Measurements from ENCODE around the gene RUNX3. TPM values are rescaled to one million over a fixed set of nuclear protein-coding genes. Genes with fewer than 3 reads are reported as not detected.
"Not testable (repeated sequence)": the region's sequence is repeated elsewhere in the genome, so short reads cannot be mapped to it uniquely, and the experiment has no call there.

RUNX3 gene
- total RNA-seq, result 0.22 TPM
- 1 to 10 TPM in 1 of 8 donors, under 1 TPM in 7; 0.29 to 4.5 (median 0.51) TPM for polyA plus RNA-seq (ENCODE audit: insufficient read depth in 1 of 8, insufficient read length in 8 of 8, low replicate concordance in 1 of 8)
- long read RNA-seq, donor 1, result 0 reads
- long read RNA-seq, donor 2, result 0 reads
- long read RNA-seq, donor 3, result 0 reads
- long read RNA-seq, donor 4, partial matches to known transcripts, result 0 of 1 reads
- long read RNA-seq, donor 4, other reads (novel, unspliced or antisense), result 0 of 1 reads
- long read RNA-seq, donor 5, result 0 reads
- long read RNA-seq, donor 6, result 0 reads
- long read RNA-seq, donor 7, result 0 reads
- long read RNA-seq, donor 8, result 0 reads
- long read RNA-seq, donor 9, result 0 reads
- long read RNA-seq, donor 10, result 0 reads
- long read RNA-seq, donor 11, result 0 reads

GRCh38 chr1:24930260-24931145 is at the start of gene RUNX3:
Gene RUNX3 (minus strand): TSS chr1:24930276. CDS start chr1:24929868, 408 bp downstream.
- DNase-seq, result peak; percentile 59
- H3K27ac ChIP-seq (ENCODE audit: low read length), result peak within 1 kb of the TSS; percentile 13
- H3K9me3 ChIP-seq (replicated peaks; ENCODE audit: control insufficient read depth, low read depth, low read length), result no peaks in the 10 kb centered on the region
- peak within 1 kb of the TSS; percentile 30 for H3K4me3 ChIP-seq (ENCODE audit: low read length)
- WGBS (ENCODE audit: insufficient coverage), result 4% methylated on average over 84 of the region's 88 CpGs
- H3K27me3 ChIP-seq (ENCODE audit: control insufficient read depth, insufficient read depth, low read length), result peaks cover 94% of the 10 kb centered on the region
- H3K4me1 ChIP-seq (ENCODE audit: control insufficient read depth, insufficient read depth, low read length), result peaks cover 29% of the 10 kb centered on the region
- no peaks in the 10 kb centered on the region for H3K36me3 ChIP-seq (ENCODE audit: control insufficient read depth, insufficient read depth, low read length)

GRCh38 chr1:24979232-24979631 is 49.2 kb upstream of the RUNX3 start:
- not testable (repeated sequence) for H3K4me3 ChIP-seq (ENCODE audit: low read length); H3K4me1 ChIP-seq (ENCODE audit: control insufficient read depth, insufficient read depth, low read length); H3K27me3 ChIP-seq (ENCODE audit: control insufficient read depth, insufficient read depth, low read length); H3K27ac ChIP-seq (ENCODE audit: low read length); H3K36me3 ChIP-seq (ENCODE audit: control insufficient read depth, insufficient read depth, low read length); DNase-seq
- 77% methylated on average over 2 of the region's 4 CpGs for WGBS (ENCODE audit: insufficient coverage)
- peaks cover 19% of the 10 kb centered on the region for H3K9me3 ChIP-seq (replicated peaks; ENCODE audit: control insufficient read depth, low read depth, low read length)

- peaks cover 4% of the 10 kb centered on the region for H3K27me3 ChIP-seq (ENCODE audit: control insufficient read depth, insufficient read depth, low read length)
- DNase-seq, result no peak
These were observed 48.4 kb upstream of the RUNX3 start for GRCh38 chr1:24978383-24979032.

DNA sequence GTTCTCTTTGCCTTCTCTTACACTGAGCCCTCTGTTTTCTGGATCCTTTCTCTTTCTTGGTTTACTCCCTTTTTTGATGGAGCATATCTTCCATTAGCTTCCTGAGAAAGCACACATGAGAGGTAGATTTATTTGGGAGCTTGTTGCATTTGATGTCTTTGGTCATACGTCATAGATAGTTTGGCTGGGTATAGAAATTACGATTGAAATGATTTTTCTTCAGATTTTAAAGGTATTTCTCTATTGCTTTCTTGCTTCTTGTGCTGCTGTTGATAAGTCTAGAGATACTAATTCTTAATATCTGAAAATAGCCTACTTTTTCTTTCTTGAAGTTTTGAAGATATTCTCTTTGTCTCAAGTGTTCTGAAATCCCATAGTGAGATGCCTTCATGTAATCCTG is 45.3 kb upstream of the RUNX3 start:
- Histone ChIP-seq H3K4me1 (ENCODE audit: control insufficient read depth, insufficient read depth, low read length) (peaks cover 4% of the 10 kb centered on the region), H3K36me3 (ENCODE audit: control insufficient read depth, insufficient read depth, low read length) (no peaks in the 10 kb centered on the region), H3K27me3 (ENCODE audit: control insufficient read depth, insufficient read depth, low read length) (peaks cover 11% of the 10 kb centered on the region), H3K27ac (ENCODE audit: low read length) (no peak overlapping the region), H3K4me3 (ENCODE audit: low read length) (no peak overlapping the region), H3K9me3 (replicated peaks; ENCODE audit: control insufficient read depth, low read depth, low read length) (peaks cover 19% of the 10 kb centered on the region)
- DNase-seq, result no peak
- no CpG with 5 or more reads among the region's 2 CpGs for WGBS (ENCODE audit: insufficient coverage)

More at GRCh38 chr1:24978383-24979032, 48.4 kb upstream of the RUNX3 start:
- no peaks in the 10 kb centered on the region for H3K4me1 ChIP-seq (ENCODE audit: control insufficient read depth, insufficient read depth, low read length)
- H3K9me3 ChIP-seq (replicated peaks; ENCODE audit: control insufficient read depth, low read depth, low read length), result peaks cover 19% of the 10 kb centered on the region
- no peak overlapping the region for H3K27ac ChIP-seq (ENCODE audit: low read length)
- H3K36me3 ChIP-seq (ENCODE audit: control insufficient read depth, insufficient read depth, low read length), result no peaks in the 10 kb centered on the region
- 63% methylated on average over 8 of the region's 9 CpGs for WGBS (ENCODE audit: insufficient coverage)
- H3K4me3 ChIP-seq (ENCODE audit: low read length), result no peak overlapping the region

DNA sequence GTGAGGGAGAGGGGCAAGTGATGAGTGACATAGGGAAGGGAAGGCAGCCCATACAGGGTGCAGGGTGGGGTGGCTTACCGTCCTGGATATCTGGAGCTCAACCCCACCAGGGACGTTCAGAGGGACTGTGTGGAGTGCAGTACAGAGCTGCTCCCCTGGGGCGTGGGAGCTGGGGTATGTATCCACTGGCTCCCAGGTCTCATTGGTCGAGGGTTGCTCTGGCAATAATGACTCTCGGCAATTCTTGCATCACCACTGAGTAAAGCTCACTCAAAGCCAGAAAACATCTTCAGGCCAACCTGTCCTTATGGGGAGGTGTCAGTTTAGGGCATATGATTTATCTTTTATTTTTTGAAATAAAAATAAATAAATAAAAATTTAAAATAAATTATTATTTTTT is 43.2 kb upstream of the RUNX3 start:
- Histone ChIP-seq H3K27ac (ENCODE audit: low read length) (no peak overlapping the region), H3K4me1 (ENCODE audit: control insufficient read depth, insufficient read depth, low read length) (peaks cover 6% of the 10 kb centered on the region), H3K4me3 (ENCODE audit: low read length) (no peak overlapping the region), H3K36me3 (ENCODE audit: control insufficient read depth, insufficient read depth, low read length) (no peaks in the 10 kb centered on the region), H3K27me3 (ENCODE audit: control insufficient read depth, insufficient read depth, low read length) (peaks cover 26% of the 10 kb centered on the region), H3K9me3 (replicated peaks; ENCODE audit: control insufficient read depth, low read depth, low read length) (peaks cover 19% of the 10 kb centered on the region)
- DNase-seq, result no peak
- 76% methylated on average over 4 of the region's 5 CpGs for WGBS (ENCODE audit: insufficient coverage)

- 85% methylated on average over 5 of the region's 6 CpGs for WGBS (ENCODE audit: insufficient coverage)
These were observed 42.8 kb upstream of the RUNX3 start for GRCh38 chr1:24972915-24973242.

DNA sequence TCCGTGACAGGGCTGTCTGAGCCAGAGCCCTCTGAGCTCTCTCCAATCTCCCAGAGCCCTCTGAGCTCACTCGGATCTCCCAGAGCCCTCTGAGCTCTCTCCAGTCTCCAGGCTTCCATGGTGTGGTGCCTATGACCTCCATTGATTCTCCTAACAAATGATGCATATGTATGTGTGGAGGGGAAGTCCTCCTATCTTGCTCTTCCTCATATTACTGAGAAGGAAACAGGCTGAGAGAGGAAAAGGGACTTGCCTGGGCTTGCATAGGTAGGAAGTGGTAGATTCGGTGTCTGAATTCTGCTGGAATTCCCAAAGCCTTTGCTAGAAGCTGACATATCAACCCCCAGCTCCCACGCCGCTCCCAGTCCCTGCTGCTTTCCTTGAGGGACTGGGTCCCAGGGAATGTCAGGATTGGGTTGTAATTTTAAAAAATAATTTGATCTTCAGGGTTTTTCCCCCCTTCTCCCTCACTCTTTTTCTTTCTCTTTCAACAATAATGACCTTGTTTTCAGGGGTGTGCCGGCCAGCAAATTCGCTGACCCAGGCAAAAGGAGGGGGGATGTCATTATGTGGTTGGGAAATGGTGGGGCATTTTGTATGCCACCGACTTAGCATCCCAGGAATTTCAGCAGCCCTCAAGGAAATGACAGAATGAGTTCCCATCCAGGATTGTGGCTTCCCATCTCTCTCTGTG is 42.3 kb upstream of the RUNX3 start:
- no peak for DNase-seq
- 73% methylated on average over 3 of the region's 8 CpGs for WGBS (ENCODE audit: insufficient coverage)
- H3K9me3 ChIP-seq (replicated peaks; ENCODE audit: control insufficient read depth, low read depth, low read length), result peaks cover 19% of the 10 kb centered on the region
- H3K27ac ChIP-seq (ENCODE audit: low read length), result no peak overlapping the region
- no peak overlapping the region for H3K4me3 ChIP-seq (ENCODE audit: low read length)
- H3K4me1 ChIP-seq (ENCODE audit: control insufficient read depth, insufficient read depth, low read length), result peaks cover 6% of the 10 kb centered on the region
- peaks cover 28% of the 10 kb centered on the region for H3K27me3 ChIP-seq (ENCODE audit: control insufficient read depth, insufficient read depth, low read length)
- H3K36me3 ChIP-seq (ENCODE audit: control insufficient read depth, insufficient read depth, low read length), result no peaks in the 10 kb centered on the region

More at GRCh38 chr1:24972915-24973242, 42.8 kb upstream of the RUNX3 start:
- Histone ChIP-seq H3K27me3 (ENCODE audit: control insufficient read depth, insufficient read depth, low read length) (peaks cover 26% of the 10 kb centered on the region), H3K36me3 (ENCODE audit: control insufficient read depth, insufficient read depth, low read length) (no peaks in the 10 kb centered on the region), H3K27ac (ENCODE audit: low read length) (no peak overlapping the region), H3K4me1 (ENCODE audit: control insufficient read depth, insufficient read depth, low read length) (peaks cover 6% of the 10 kb centered on the region), H3K4me3 (ENCODE audit: low read length) (no peak overlapping the region), H3K9me3 (replicated peaks; ENCODE audit: control insufficient read depth, low read depth, low read length) (peaks cover 19% of the 10 kb centered on the region)
- no peak for DNase-seq

DNA sequence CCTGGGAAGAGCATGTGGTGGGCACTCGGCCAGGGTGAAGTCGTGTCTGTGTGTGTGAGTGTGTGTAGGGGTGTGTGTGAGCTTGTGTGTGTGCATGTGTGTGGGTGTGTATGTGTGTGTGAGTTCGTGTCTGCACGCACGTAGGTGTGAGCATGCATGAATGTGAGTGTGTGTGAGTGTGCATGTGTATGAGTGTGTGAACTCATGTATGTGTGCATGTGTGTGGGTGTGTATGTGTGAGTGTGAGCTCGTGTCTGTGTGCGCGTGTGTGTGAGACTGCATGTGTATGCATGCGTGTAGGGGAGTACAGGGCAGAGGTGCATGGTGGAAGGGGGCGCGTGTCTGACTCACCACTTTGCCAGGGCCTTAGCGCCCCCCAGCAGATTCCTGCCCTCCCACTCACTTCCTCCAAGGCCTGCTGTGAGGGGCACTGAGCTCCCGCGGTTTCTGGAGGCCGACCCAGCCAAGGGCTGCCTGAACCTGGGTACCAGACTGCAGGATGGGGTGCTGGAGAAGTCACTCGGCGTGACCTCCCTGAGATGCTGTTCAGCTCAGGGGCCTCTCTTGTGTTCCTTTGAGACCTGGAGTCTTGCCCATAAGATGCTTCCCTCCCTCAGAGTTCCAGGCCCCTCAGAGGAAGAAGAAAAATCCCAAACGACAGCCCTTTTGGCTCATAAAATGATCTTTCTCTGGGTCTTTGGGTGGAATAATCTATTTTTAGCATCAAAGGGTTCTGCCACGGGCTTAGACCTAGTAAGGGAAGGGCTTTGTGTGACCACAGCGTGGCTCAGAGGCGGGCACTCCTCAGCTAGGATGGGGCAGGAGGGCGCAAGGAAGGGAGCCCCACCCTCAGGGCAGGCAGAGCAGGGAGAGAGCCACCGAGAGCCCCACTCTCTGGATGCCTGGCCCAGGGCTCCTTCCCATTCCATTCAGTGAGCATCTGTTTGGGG is 41.1 kb upstream of the RUNX3 start:
- WGBS (ENCODE audit: insufficient coverage), result 68% methylated on average over 14 of the region's 23 CpGs
- Histone ChIP-seq H3K27ac (ENCODE audit: low read length) (no peak overlapping the region), H3K9me3 (replicated peaks; ENCODE audit: control insufficient read depth, low read depth, low read length) (peaks cover 12% of the 10 kb centered on the region), H3K36me3 (ENCODE audit: control insufficient read depth, insufficient read depth, low read length) (no peaks in the 10 kb centered on the region), H3K4me1 (ENCODE audit: control insufficient read depth, insufficient read depth, low read length) (peaks cover 6% of the 10 kb centered on the region), H3K27me3 (ENCODE audit: control insufficient read depth, insufficient read depth, low read length) (peaks cover 28% of the 10 kb centered on the region), H3K4me3 (ENCODE audit: low read length) (no peak overlapping the region)
- no peak for DNase-seq

- no peak overlapping the region for H3K4me3 ChIP-seq (ENCODE audit: low read length)
- DNase-seq, result no peak
- no peaks in the 10 kb centered on the region for H3K36me3 ChIP-seq (ENCODE audit: control insufficient read depth, insufficient read depth, low read length)
- H3K27ac ChIP-seq (ENCODE audit: low read length), result no peak overlapping the region
- peaks cover 11% of the 10 kb centered on the region for H3K9me3 ChIP-seq (replicated peaks; ENCODE audit: control insufficient read depth, low read depth, low read length)
- H3K27me3 ChIP-seq (ENCODE audit: control insufficient read depth, insufficient read depth, low read length), result peaks cover 28% of the 10 kb centered on the region
- peaks cover 6% of the 10 kb centered on the region for H3K4me1 ChIP-seq (ENCODE audit: control insufficient read depth, insufficient read depth, low read length)
- 22% methylated on average over 3 of the region's 13 CpGs for WGBS (ENCODE audit: insufficient coverage)
These were observed 40.3 kb upstream of the RUNX3 start for GRCh38 chr1:24970399-24970753.

Data from muscle of leg (tissue), 16 donors.